NCI-H187 (cell line): ENCODE results near the gene SRA1.
"Not testable (repeated sequence)": the region's sequence is repeated elsewhere in the genome, so short reads cannot be mapped to it uniquely, and the experiment has no call there.

ENCODE experiments used
- DNase-seq, 2 experiments: peaks; one replicate each; lab custom pipeline; 2025; lab: John Stamatoyannopoulos, UW

The SRA1 gene

GRCh38 chr5:140557136-140557805 lies at the start of gene SRA1:
Gene SRA1 (minus strand): TSS chr5:140557473. CDS start chr5:140557452, 21 bp downstream.
- DNase-seq = peak; percentile 78 to 81

GRCh38 chr5:140607031-140607430 lies 49.8 kb upstream of the SRA1 start:
- DNase-seq = no peak

GRCh38 chr5:140605879-140606278 lies 48.6 kb upstream of the SRA1 start:
- DNase-seq = no peak

GRCh38 chr5:140603734-140604133 lies 46.5 kb upstream of the SRA1 start:
- no peak for DNase-seq

GRCh38 chr5:140603446-140603698 lies 46.1 kb upstream of the SRA1 start:
- DNase-seq = not testable (repeated sequence)

- no peak for DNase-seq
Observed at GRCh38 chr5:140602147-140602546, 44.9 kb upstream of the SRA1 start.

GRCh38 chr5:140600096-140600495 lies 42.8 kb upstream of the SRA1 start:
- DNase-seq = no peak

- DNase-seq = no peak
Observed at GRCh38 chr5:140598836-140599235, 41.6 kb upstream of the SRA1 start.

- no peak for DNase-seq
Observed at GRCh38 chr5:140596321-140596741, 39.1 kb upstream of the SRA1 start.

- no peak for DNase-seq
Observed at GRCh38 chr5:140595538-140596300, 38.4 kb upstream of the SRA1 start.

- DNase-seq = no peak
Observed at GRCh38 chr5:140594169-140594568, 36.9 kb upstream of the SRA1 start.

GRCh38 chr5:140593070-140593469 lies 35.8 kb upstream of the SRA1 start:
- not testable (repeated sequence) for DNase-seq

- DNase-seq = no peak
Observed at GRCh38 chr5:140591747-140592372, 34.6 kb upstream of the SRA1 start.

- DNase-seq = no peak
Observed at GRCh38 chr5:140590861-140591260, 33.6 kb upstream of the SRA1 start.

- no peak for DNase-seq
Observed at GRCh38 chr5:140588311-140589070, 31.2 kb upstream of the SRA1 start.

GRCh38 chr5:140587495-140587894 lies 30.2 kb upstream of the SRA1 start:
- no peak for DNase-seq

GRCh38 chr5:140579188-140579747 lies 22.0 kb upstream of the SRA1 start:
- DNase-seq = not testable (repeated sequence)

- DNase-seq = no peak
Observed at GRCh38 chr5:140576776-140577201, 19.5 kb upstream of the SRA1 start.

GRCh38 chr5:140575309-140575708 lies 18.0 kb upstream of the SRA1 start:
- DNase-seq = no peak

GRCh38 chr5:140574165-140574564 lies 16.9 kb upstream of the SRA1 start:
- no peak for DNase-seq

- DNase-seq = no peak
Observed at GRCh38 chr5:140573683-140574082, 16.4 kb upstream of the SRA1 start.

GRCh38 chr5:140571105-140571504 lies 13.8 kb upstream of the SRA1 start:
- no peak for DNase-seq
